Epithelial cell of prostate (primary cell): Measurements from ENCODE around the gene MPP3.

ENCODE experiments used
- DNase-seq: peaks from one replicate; pipeline ENCODE4 v3.0.0-alpha.2; 2011; ENCODE audit warnings: low read depth, low spot score
- H3K27ac ChIP-seq: fragments of 450-650 bp; 2 replicates; pipeline ENCODE4 v1.5.1; 2017; ENCODE audit warnings: mild to moderate bottlenecking

Gene MPP3

GRCh38 chr17:43841282-43841681 lies 8.3 kb upstream of the MPP3 start:
- DNase-seq: no peak
- no peak overlapping the region for H3K27ac ChIP-seq

- no peak for DNase-seq
- H3K27ac ChIP-seq: no peak overlapping the region
Measured at GRCh38 chr17:43840814-43841213, 7.9 kb upstream of the MPP3 start.

GRCh38 chr17:43839670-43840108 lies 6.7 kb upstream of the MPP3 start:
- peak overlapping the region; percentile 45 for H3K27ac ChIP-seq
- DNase-seq: no peak

GRCh38 chr17:43834106-43834505 lies 1.2 kb upstream of the MPP3 start:
- no peak overlapping the region for H3K27ac ChIP-seq
- DNase-seq: no peak

GRCh38 chr17:43832168-43832975 lies 574 bp downstream of the MPP3 start:
- DNase-seq: peak; percentile 34
- H3K27ac ChIP-seq: peak overlapping the region; percentile 61

- no peak for DNase-seq
- no peak overlapping the region for H3K27ac ChIP-seq
Measured at GRCh38 chr17:43831633-43832032, 1.3 kb downstream of the MPP3 start.

GRCh38 chr17:43830510-43831140 lies 2.3 kb downstream of the MPP3 start:
- H3K27ac ChIP-seq: no peak overlapping the region
- no peak for DNase-seq

- no peak for DNase-seq
Measured at GRCh38 chr17:43829738-43830137, 3.2 kb downstream of the MPP3 start.

GRCh38 chr17:43827596-43827995 lies 5.3 kb downstream of the MPP3 start:
- H3K27ac ChIP-seq: no peak overlapping the region

More at GRCh38 chr17:43829738-43830137, 3.2 kb downstream of the MPP3 start:
- H3K27ac ChIP-seq: no peak overlapping the region

GRCh38 chr17:43826206-43826605 lies 6.7 kb downstream of the MPP3 start:
- DNase-seq: no peak
- no peak overlapping the region for H3K27ac ChIP-seq

More at GRCh38 chr17:43827596-43827995, 5.3 kb downstream of the MPP3 start:
- no peak for DNase-seq

- DNase-seq: no peak
- no peak overlapping the region for H3K27ac ChIP-seq
Measured at GRCh38 chr17:43825567-43825966, 7.4 kb downstream of the MPP3 start.

GRCh38 chr17:43823350-43824084 lies 9.4 kb downstream of the MPP3 start:
- no peak overlapping the region for H3K27ac ChIP-seq
- no peak for DNase-seq

- H3K27ac ChIP-seq: no peak overlapping the region
- no peak for DNase-seq
Measured at GRCh38 chr17:43822570-43823190, 10.3 kb downstream of the MPP3 start.

GRCh38 chr17:43820759-43821158 lies 12.2 kb downstream of the MPP3 start:
- DNase-seq: no peak

GRCh38 chr17:43818966-43819365 lies 14.0 kb downstream of the MPP3 start:
- DNase-seq: no peak
- no peak overlapping the region for H3K27ac ChIP-seq

More at GRCh38 chr17:43820759-43821158, 12.2 kb downstream of the MPP3 start:
- H3K27ac ChIP-seq: no peak overlapping the region

GRCh38 chr17:43817826-43818225 lies 15.1 kb downstream of the MPP3 start:
- no peak for DNase-seq
- no peak overlapping the region for H3K27ac ChIP-seq

GRCh38 chr17:43816336-43817320 lies 16.3 kb downstream of the MPP3 start:
- DNase-seq: no peak
- no peak overlapping the region for H3K27ac ChIP-seq

GRCh38 chr17:43814714-43815113 lies 18.2 kb downstream of the MPP3 start:
- peak; percentile 12 for DNase-seq
- H3K27ac ChIP-seq: peak overlapping the region; percentile 15

- H3K27ac ChIP-seq: no peak overlapping the region
- DNase-seq: no peak
Measured at GRCh38 chr17:43814026-43814425, 18.9 kb downstream of the MPP3 start.
